Neural progenitor cell (in vitro differentiated cells): Measurements from ENCODE around the gene SLITRK6.

Source experiments
- EZH2 ChIP-seq: fragments of 200-600 bp; sonication (generic); IDR thresholded peaks from 2 replicates; pipeline ENCODE4 v1.6.1; 2017; ENCODE audit warnings: antibody characterized with exemption, mild to moderate bottlenecking, moderate library complexity
- TF ChIP-seq, protein P1 (sequence below): fragments of 200-600 bp; sonication (generic); IDR thresholded peaks from 2 replicates; pipeline ENCODE4 v1.5.1; 2017; ENCODE audit warnings: antibody characterized with exemption, mild to moderate bottlenecking

DNA sequence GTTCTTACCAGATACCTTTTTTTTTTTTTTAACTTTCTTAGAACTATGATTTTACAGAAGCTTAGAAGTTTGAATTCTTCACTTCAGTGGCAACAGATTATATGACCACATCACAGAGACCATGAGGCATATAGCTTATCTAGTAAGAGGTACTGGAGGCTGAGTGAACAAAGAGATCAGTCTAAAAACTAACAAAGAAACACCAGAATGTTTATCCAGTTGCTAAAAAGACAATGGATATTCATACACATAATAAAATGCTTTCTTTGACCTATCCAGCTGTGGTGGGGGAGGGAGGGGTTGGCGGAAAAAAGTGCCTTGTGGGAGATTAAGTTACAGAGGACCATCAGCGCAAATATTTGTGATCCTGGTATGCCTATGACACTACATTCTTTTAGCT lies 34.7 kb upstream of the SLITRK6 start:
- TF ChIP-seq, protein P1, sequence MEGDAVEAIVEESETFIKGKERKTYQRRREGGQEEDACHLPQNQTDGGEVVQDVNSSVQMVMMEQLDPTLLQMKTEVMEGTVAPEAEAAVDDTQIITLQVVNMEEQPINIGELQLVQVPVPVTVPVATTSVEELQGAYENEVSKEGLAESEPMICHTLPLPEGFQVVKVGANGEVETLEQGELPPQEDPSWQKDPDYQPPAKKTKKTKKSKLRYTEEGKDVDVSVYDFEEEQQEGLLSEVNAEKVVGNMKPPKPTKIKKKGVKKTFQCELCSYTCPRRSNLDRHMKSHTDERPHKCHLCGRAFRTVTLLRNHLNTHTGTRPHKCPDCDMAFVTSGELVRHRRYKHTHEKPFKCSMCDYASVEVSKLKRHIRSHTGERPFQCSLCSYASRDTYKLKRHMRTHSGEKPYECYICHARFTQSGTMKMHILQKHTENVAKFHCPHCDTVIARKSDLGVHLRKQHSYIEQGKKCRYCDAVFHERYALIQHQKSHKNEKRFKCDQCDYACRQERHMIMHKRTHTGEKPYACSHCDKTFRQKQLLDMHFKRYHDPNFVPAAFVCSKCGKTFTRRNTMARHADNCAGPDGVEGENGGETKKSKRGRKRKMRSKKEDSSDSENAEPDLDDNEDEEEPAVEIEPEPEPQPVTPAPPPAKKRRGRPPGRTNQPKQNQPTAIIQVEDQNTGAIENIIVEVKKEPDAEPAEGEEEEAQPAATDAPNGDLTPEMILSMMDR = no peak
- no peak for TF ChIP-seq EZH2
